Activated CD8-positive, alpha-beta memory T cell treated with anti-CD3 and anti-CD28 coated beads for 36 hours (primary cell): ENCODE data around the gene STAP2. TPM values are rescaled to one million over a fixed set of nuclear protein-coding genes. Genes with fewer than 3 reads are reported as not detected.
"Not testable (repeated sequence)": the region's sequence is repeated elsewhere in the genome, so short reads cannot be mapped to it uniquely, and the experiment has no call there.

Experiments
- CTCF ChIA-PET: fragments of 350-600 bp; sonication (Branson Sonifier 250); formaldehyde crosslinking; loops from one replicate; lab custom pipeline; 2021; ENCODE audit warnings: antibody characterized with exemption; lab: Charles Lee
- POLR2A ChIA-PET: fragments of 350-600 bp; sonication (Branson Sonifier 250); formaldehyde crosslinking; loops from one replicate; lab custom pipeline; 2021; ENCODE audit warnings: antibody characterized with exemption; lab: Charles Lee
- total RNA-seq, 2 experiments: library from RNA; stranded (reverse); gene quantifications; one replicate each; pipeline ENCODE4 v1.2.3, GENCODE V29; 2021

Gene STAP2
- total RNA-seq, 2 experiments from 2014 or later = 6.2 to 7.5 TPM

- ChIA-PET CTCF (interaction anchor here (1.0 kb wide), 1 partner anchor 15 kb away, joined by 3 read pairs; no protein-coding TSS in a partner anchor), POLR2A (no interaction called here)
Measured at GRCh38 chr19:4297901-4298809, 40.5 kb downstream of the STAP2 start.

DNA sequence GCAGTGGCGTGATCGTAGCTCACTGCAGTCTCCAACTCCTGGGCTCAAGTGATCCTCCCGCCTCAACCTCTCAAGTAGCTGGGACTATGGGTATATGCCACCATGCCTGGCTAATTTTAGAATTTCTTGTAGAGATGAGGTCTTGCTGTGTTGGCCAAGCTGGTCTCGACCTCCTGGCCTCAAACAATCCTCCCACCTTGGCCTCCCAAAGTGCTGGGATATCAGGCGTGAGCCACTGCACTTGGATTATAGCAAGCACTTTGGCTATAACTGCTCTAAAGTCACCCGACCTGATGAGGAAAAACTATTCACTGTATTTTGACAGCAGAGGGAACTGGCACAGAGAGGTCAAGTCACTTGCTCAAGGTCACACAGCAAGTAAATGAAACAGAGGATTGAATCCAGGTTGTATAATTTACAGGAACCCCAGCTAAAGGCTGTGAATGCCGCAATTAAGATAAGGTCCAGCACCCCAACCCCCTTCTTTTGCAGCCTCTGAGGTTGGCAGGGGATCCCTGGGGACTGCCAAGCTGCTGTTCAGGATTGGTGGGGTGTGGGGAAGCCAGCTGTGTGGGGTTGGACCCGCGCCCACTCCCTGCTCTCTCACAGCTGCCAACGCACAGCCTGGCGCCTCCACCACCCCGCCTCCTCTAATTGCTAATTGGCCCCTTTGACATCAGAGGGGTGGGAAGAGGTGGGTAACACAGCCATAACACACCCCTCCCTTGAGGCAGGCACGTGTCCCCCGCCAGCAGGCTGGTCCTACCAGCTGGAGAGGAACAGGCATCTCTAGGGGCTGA is 42.5 kb downstream of the STAP2 start:
- CTCF ChIA-PET = no interaction called here
- POLR2A ChIA-PET = no interaction called here

DNA sequence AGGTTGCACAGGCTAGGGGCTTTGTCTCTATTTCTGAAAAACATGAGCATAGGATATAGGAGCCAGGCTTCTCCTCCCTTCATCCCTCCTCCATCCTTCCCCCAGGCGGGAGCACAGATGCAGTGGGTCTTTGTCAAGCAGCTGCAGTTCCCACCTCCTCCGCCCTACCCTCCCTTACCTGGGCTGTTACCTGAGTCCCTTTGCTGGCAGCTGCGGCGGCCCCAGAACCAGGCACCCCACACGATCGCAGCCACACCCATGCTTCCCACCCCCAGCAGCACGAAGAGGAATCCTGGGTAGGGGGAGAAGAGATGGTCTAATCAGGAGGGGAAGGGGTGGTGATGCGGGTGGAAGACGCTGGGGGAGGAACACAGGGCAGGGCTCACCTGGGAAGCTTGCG is 44.2 kb downstream of the STAP2 start:
- ChIA-PET CTCF (interaction anchor here (0.8 kb wide), 1 partner anchor 27 kb away, joined by 4 read pairs; no protein-coding TSS in a partner anchor), POLR2A (no interaction called here)

- ChIA-PET POLR2A (no interaction called here), CTCF (interaction anchor here (1.1 kb wide), 1 partner anchor 61 kb away, joined by 3 read pairs; no protein-coding TSS in a partner anchor)
Measured at GRCh38 chr19:4292515-4292914, 46.1 kb downstream of the STAP2 start.

- CTCF ChIA-PET = interaction anchor here (1.1 kb wide), 1 partner anchor 62 kb away, joined by 3 read pairs; no protein-coding TSS in a partner anchor
- POLR2A ChIA-PET = no interaction called here
Measured at GRCh38 chr19:4291184-4291732, 47.4 kb downstream of the STAP2 start.

DNA sequence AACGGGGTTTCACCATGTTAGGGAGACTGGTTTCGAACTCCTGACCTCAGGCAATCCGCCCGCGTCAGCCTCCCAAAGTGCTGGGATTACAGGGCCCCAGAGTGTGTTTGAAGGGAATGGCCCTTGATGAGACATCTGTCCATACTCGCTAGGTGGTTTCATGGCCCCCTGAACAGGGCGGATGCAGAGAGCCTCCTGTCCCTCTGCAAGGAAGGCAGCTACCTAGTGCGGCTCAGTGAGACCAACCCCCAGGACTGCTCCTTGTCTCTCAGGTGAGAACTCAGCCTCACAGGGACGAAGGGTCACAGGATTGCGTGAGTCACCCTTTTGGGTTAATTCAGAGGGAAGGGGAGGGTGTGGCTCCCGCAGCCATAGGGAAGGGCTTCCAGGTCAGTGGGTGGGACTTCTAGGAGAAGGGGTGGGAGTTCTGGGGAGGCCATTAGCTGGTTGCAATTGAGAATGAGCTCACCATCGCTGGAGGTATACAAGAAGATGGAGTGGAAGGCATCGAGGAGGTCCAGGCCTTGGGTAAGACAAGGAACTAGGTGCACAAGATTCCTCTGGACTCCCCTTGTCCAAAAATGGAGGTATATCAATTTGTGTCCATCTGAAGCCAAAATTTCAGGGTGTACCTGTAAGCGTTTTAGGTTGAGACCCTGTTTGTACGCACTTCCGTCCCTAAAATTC is 50.4 kb downstream of the STAP2 start:
- CTCF ChIA-PET = interaction anchor here (0.6 kb wide), 1 partner anchor 42 kb away, joined by 4 read pairs; no protein-coding TSS in a partner anchor
- POLR2A ChIA-PET = no interaction called here

GRCh38 chr19:4286141-4286540 is 52.5 kb downstream of the STAP2 start:
- POLR2A ChIA-PET = not testable (repeated sequence)

GRCh38 chr19:4284974-4285373 is 53.7 kb downstream of the STAP2 start:
- ChIA-PET CTCF (interaction anchor here (0.6 kb wide), 1 partner anchor 26 kb away, joined by 6 read pairs; no protein-coding TSS in a partner anchor), POLR2A (interaction anchor here (0.7 kb wide), 1 partner anchor 176 kb away, joined by 3 read pairs; no protein-coding TSS in a partner anchor)

More at GRCh38 chr19:4286141-4286540, 52.5 kb downstream of the STAP2 start:
- CTCF ChIA-PET = not testable (repeated sequence)

DNA sequence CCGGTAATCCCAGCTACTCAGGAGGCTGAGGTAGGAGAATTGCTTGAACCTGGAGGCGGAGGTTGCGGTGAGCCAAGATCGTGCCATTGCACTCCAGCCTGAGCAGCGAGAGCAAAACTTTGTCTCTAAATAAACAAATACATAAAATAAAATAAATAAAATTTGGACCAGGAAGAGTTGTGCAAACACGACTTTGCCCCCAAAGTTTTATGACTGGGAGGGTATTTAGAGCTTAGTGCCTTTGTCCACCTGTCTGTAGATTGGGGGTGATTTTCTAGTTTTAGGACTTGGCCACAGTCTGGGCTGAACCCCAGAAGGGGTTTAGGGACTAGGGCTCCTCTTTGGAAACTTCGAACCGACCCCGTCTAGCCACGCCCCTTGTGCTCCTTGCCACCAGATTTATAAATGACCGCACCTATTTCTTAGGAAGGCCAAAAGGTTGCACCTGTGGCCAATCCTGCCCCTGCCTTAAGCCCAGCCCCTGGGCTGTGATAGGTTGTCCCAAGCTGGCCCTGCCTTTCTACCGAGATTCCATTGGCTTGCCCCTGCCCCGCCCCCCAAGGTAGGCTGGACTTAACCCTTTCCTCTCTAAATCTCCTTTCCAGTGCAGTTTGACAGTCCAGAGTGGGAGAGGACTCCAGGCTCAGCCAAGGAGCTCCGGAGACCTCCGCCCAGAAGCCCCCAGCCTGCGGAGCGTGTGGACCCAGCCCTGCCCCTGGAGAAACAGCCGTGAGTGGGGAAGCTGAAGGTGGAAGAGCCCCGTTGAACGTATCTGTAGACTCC is 54.3 kb downstream of the STAP2 start:
- CTCF ChIA-PET = no interaction called here
- POLR2A ChIA-PET = no interaction called here

DNA sequence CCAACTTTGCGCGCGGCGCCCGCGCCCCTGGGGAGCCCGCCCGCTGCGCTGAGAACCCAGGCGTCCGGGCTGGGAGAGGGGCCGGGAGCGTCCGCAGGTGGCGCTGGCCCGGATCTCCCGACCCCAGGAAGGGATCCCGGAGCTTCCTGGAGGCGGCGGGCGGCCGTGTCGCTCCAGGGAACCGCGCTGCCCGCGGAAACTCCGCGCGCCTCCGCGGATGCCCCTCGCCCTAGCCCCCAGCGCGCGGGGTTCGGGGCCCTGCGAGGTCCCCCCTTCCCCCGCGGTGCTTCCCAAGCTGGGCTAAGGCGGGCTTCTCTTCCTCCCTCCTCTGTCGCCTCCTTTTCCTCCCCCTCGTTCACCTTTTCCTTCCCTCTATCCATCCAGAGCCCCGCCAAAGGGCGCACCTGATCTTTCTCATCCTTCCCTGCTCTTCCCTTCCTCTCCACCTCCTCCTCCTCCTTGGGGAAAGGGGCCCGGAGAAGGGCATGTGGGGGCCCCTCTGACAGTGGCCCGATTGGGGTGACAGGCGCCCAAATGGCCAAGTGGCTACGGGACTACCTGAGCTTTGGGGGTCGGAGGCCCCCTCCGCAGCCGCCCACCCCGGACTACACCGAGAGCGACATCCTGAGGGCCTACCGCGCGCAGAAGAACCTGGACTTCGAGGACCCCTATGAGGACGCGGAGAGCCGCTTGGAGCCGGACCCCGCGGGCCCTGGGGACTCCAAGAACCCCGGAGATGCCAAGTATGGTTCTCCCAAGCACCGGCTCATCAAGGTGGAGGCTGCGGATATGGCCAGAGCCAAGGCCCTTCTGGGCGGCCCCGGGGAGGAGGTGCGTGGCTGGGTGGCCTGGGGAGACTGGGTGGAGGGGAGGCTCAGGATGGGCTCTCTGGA is 58.9 kb downstream of the STAP2 start:
- ChIA-PET CTCF (interaction anchor here (1.0 to 1.6 kb wide), 2 partner anchors 12 to 68 kb away, joined by 3 to 6 read pairs; no protein-coding TSS in a partner anchor), POLR2A (no interaction called here)

- CTCF ChIA-PET = interaction anchor here (1.0 to 1.6 kb wide), 2 partner anchors 12 to 68 kb away, joined by 3 to 6 read pairs; no protein-coding TSS in a partner anchor
- POLR2A ChIA-PET = no interaction called here
Measured at GRCh38 chr19:4279267-4279529, 59.4 kb downstream of the STAP2 start.

DNA sequence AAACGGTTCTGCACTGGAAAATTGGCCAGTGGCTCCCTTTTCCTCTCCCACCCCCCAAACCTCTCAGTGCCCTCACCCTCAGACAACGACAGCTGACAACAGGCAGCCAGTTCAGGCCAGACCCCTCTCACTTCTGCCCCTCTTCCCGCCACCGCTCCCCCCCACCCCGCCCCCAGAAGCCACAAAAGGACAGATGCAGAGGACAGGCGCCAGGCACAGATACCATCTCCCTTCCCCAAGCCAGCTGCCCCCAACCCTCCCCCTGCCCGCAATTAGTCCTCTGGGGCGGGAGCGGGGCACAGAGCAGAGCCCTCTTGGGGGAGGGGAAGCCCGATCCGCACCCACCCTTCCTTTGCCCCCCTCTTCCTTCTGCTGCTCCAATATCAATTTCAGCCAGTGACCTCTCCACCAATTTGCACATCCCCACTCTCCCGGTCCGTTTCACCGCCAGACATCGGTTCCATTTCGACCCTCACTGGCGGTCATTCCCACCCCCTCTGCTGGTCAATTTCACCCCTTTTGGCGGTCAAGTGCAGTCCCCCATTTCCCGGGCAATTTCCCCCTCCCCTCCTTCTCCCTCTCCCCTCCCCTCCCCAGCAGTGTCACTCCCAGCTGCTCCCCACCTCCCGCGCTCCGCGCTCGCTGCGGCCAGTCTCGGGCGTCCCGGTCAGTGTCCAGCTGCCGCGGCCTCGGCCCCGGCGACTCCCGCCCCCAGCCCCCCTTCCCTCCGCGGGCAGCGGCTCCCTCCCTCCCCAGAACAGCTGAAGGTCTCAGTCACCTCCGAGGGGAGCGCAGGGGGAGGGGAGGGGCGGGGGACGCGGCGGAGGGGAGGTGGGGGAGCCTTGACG is 60.0 kb downstream of the STAP2 start, which contains the start of gene SHD:
SHD (plus strand) TSS at position 848 of the 848 bp plus-strand sequence. CDS start 798 bp downstream, outside the sequence.
- CTCF ChIA-PET = interaction anchor here (1.0 to 2.7 kb wide), 2 partner anchors 11 to 69 kb away, joined by 3 to 21 read pairs; no protein-coding TSS in a partner anchor

DNA sequence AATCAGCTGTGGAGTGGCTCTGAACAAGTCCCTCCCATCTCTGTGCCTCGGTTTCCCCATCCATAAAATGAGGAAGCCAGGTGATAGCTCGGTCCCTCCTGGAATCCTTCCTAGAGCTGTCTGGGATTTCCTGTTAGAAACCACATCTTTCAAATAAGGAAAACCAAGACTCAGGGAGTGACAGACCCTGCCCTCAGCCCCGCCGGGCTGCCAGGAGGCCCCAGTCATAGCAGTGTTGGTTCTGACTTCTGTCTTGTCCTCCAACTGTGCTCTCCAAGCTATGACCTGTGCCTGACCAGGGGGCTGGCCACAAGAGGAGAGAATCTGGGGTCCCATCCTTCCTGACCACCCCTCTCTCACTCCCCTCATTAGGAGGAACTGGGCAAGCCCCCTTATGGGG is 60.6 kb downstream of the STAP2 start:
- CTCF ChIA-PET = interaction anchor here (1.2 to 2.7 kb wide), 2 partner anchors 10 to 90 kb away, joined by 4 to 21 read pairs; no protein-coding TSS in a partner anchor

More for the DNA sequence above, 60.0 kb downstream of the STAP2 start, which contains the start of gene SHD:
- POLR2A ChIA-PET = no interaction called here

DNA sequence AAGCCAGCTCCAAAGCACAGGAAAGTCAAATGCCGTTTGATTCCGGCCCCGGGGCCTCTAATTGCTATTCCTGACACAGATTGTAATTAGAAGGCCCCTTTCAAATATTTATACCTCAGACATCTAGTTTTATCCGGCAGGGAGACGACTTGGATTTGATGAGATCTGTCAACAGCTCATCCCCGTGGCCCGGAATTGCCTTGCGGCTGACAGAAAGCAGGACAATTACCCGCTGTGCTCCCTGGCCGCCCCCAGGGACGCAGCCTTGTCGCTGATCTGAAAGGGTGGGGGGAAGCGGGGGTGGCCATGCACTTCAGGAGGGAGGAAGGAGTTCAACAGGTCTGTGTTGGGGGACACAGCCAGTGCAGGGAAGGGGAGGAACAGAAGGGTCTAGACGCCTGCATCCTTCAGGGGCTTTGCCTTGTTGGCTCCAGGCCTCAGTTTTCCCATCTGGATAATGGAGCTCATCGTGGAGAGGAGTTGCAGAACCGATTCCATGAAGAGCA is 61.4 kb downstream of the STAP2 start:
- POLR2A ChIA-PET = interaction anchor here (0.6 kb wide), 1 partner anchor 42 kb away, joined by 3 read pairs; no protein-coding TSS in a partner anchor
- CTCF ChIA-PET = interaction anchor here (0.5 to 2.7 kb wide), 3 partner anchors 10 to 91 kb away, joined by 3 to 21 read pairs (median 4); no protein-coding TSS in a partner anchor

More for the DNA sequence above, 60.6 kb downstream of the STAP2 start:
- POLR2A ChIA-PET = no interaction called here

GRCh38 chr19:4274321-4274686 is 64.3 kb downstream of the STAP2 start:
- CTCF ChIA-PET = interaction anchor here (0.6 to 2.0 kb wide), 5 partner anchors 10 to 1455 kb away, joined by 3 to 5 read pairs (median 3); no protein-coding TSS in a partner anchor

More at GRCh38 chr19:4274321-4274686, 64.3 kb downstream of the STAP2 start:
- POLR2A ChIA-PET = not testable (repeated sequence)
